Thyroid gland (tissue), 4 donors: ENCODE measurements around the gene SMYD4.

Source experiments
- POLR2A ChIP-seq, 2 donors: fragments of 450-650 bp; IDR thresholded peaks; one replicate each; pipeline ENCODE4 v1.6.1; 2017; ENCODE audit warnings: antibody characterized with exemption in 2 of 2, mild to moderate bottlenecking in 2 of 2, moderate library complexity in 1 of 2
- TF ChIP-seq, protein P1 (sequence below), 6 experiments: fragments of 200-600 bp in 3 of 6; fragments of 450-650 bp in 3 of 6; sonication (generic) in 3 of 6; IDR thresholded peaks; one replicate each; pipeline ENCODE4 v1.5.1; 2016 to 2019; ENCODE audit warnings: antibody characterized with exemption in 6 of 6, mild to moderate bottlenecking in 2 of 6, inconsistent platforms in 1 of 6, moderate library complexity in 1 of 6

DNA sequence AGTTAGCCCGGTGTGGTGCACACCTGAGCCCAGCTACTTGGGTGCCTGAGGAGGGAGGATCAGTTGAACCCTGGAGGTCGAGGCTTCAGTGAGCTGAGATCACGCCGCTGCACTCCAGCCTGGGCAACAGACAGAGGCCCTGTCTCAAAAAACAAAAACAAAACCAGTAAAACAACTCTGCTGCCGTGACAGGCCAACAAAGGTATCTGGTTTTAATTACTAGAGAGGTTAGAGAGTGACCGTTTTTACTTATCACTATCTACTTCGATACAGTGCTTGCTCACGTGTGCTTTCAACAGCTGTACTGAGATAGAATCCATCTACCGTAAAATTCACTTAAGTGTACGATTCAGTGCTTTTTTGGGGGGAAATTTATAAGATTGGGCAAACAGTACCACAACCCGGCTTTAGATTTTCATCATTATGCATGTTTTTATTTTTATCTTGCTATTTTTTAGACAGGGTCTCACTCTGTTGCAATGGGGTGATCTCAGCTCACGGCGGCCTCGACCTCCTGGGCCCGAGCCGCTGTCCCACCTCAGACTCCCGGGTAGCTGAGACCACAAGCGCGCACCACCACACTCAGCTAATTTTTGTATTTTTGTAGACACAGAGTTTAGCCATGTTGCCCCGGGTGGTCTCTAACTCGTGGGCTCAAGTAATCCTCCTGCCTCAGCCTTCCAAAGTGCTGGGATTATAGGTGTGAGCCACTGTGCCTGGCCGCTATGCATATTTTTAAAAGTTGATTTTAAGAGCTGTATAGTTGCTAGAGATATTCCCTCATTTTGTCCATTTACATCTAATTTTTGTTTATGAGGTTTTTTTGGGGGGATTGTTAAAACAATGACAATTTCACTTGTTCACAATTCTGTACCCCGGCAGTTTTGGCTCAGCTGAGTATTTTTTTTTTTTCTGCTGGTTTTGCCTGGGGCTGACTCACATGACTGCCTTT lies 36.9 kb downstream of the SMYD4 start:
- TF ChIP-seq, protein P1, sequence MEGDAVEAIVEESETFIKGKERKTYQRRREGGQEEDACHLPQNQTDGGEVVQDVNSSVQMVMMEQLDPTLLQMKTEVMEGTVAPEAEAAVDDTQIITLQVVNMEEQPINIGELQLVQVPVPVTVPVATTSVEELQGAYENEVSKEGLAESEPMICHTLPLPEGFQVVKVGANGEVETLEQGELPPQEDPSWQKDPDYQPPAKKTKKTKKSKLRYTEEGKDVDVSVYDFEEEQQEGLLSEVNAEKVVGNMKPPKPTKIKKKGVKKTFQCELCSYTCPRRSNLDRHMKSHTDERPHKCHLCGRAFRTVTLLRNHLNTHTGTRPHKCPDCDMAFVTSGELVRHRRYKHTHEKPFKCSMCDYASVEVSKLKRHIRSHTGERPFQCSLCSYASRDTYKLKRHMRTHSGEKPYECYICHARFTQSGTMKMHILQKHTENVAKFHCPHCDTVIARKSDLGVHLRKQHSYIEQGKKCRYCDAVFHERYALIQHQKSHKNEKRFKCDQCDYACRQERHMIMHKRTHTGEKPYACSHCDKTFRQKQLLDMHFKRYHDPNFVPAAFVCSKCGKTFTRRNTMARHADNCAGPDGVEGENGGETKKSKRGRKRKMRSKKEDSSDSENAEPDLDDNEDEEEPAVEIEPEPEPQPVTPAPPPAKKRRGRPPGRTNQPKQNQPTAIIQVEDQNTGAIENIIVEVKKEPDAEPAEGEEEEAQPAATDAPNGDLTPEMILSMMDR (IDR thresholded peaks at IDR 0.05), result no peak
- no peak for TF ChIP-seq POLR2A (IDR thresholded peaks at IDR 0.05)
